ENCODE results near the gene ITGAX. TPM values are rescaled to one million over a fixed set of nuclear protein-coding genes. Genes with fewer than 3 reads are reported as not detected.

The ITGAX gene
- total RNA-seq, 1 donor from 2014 or later = 2.2 TPM

GRCh38 chr16:31421587-31421986 lies 66.6 kb downstream of the ITGAX start:
- no peak for ATAC-seq
- DNase-seq (ENCODE audit: missing footprints) = no peak
- intact Hi-C loops (cut with DNase I) = no loop called here

GRCh38 chr16:31423241-31423640 lies 68.3 kb downstream of the ITGAX start:
- peak; percentile 13 for ATAC-seq
- no peak for DNase-seq (ENCODE audit: missing footprints)
- intact Hi-C loops (cut with DNase I) = no loop called here

- DNase-seq (ENCODE audit: missing footprints) = no peak
- peak; percentile 1 for ATAC-seq
- intact Hi-C loops (cut with DNase I) = no loop called here
Observed at GRCh38 chr16:31423801-31424200, 68.8 kb downstream of the ITGAX start.

GRCh38 chr16:31427441-31428278 lies 72.7 kb downstream of the ITGAX start:
- ATAC-seq (peak; percentile 50), DNase-seq (ENCODE audit: missing footprints) (peak; percentile 89)
- intact Hi-C loops (cut with DNase I) = no loop called here

- peak; percentile 76 for ATAC-seq
- intact Hi-C loops (cut with DNase I) = no loop called here
- no peak for DNase-seq (ENCODE audit: missing footprints)
Observed at GRCh38 chr16:31428279-31428597, 73.3 kb downstream of the ITGAX start, which contains the start of gene COX6A2. TSS of gene COX6A2 (minus strand) at chr16:31428360. CDS start at chr16:31428325, 35 bp downstream.

GRCh38 chr16:31428638-31429247 lies 73.8 kb downstream of the ITGAX start:
- ATAC-seq (no peak), DNase-seq (ENCODE audit: missing footprints) (no peak)
- intact Hi-C loops (cut with DNase I) = no loop called here

GRCh38 chr16:31429314-31429713 lies 74.3 kb downstream of the ITGAX start:
- DNase-seq (ENCODE audit: missing footprints) (no peak), ATAC-seq (peak; percentile 58)
- intact Hi-C loops (cut with DNase I) = no loop called here

- DNase-seq (ENCODE audit: missing footprints) (no peak), ATAC-seq (no peak)
- intact Hi-C loops (cut with DNase I) = no loop called here
Observed at GRCh38 chr16:31429796-31430195, 74.8 kb downstream of the ITGAX start.

GRCh38 chr16:31430380-31431052 lies 75.5 kb downstream of the ITGAX start:
- no peak for ATAC-seq
- no peak for DNase-seq (ENCODE audit: missing footprints)
- intact Hi-C loops (cut with DNase I) = no loop called here

Other genes starting within 250 kb of the ITGAX start
- 79.7 TPM for gene BCKDK, start 246.8 kb upstream of the ITGAX start, total RNA-seq
- gene KAT8, start 237.5 kb upstream of the ITGAX start, total RNA-seq = 67.4 TPM
- not detected for gene PRSS8, start 219.4 kb upstream of the ITGAX start, total RNA-seq
- gene PRSS36, start 205.1 kb upstream of the ITGAX start, total RNA-seq = 3.0 TPM
- 86.8 TPM for gene FUS, start 175.0 kb upstream of the ITGAX start, total RNA-seq
- 9.1 TPM for gene PYCARD, start 152.4 kb upstream of the ITGAX start, total RNA-seq
- 2.1 TPM for gene TRIM72, start 141.1 kb upstream of the ITGAX start, total RNA-seq
- not detected for gene PYDC1, start 138.0 kb upstream of the ITGAX start, total RNA-seq
- 10.4 TPM for gene ITGAM, start 95.2 kb upstream of the ITGAX start, total RNA-seq
- 0.11 TPM for gene ITGAD, start 38.2 kb downstream of the ITGAX start, total RNA-seq
- gene COX6A2, start 73.2 kb downstream of the ITGAX start, total RNA-seq = 1,434 TPM
- 1.8 TPM for gene ZNF843, start 87.6 kb downstream of the ITGAX start, total RNA-seq
- gene ARMC5, start 104.3 kb downstream of the ITGAX start, total RNA-seq = 5.5 TPM
- 19.9 TPM for gene TGFB1I1, start 117.0 kb downstream of the ITGAX start, total RNA-seq
- not detected for gene SLC5A2, start 127.9 kb downstream of the ITGAX start, total RNA-seq
- gene RUSF1, start 153.2 kb downstream of the ITGAX start, total RNA-seq = 19.9 TPM
- gene AHSP, start 172.7 kb downstream of the ITGAX start, total RNA-seq = not detected